NOMO-1 treated with dmso at 0.1 percent for 144 hours (cell line): ENCODE measurements around the gene NOL7.

Source experiments
- DNase-seq: peaks from one replicate; lab custom pipeline; 2025; ENCODE audit not compliant: unreplicated experiment; lab: John Stamatoyannopoulos, UW

NOL7 gene

GRCh38 chr6:13649393-13649792 is 34.3 kb downstream of the NOL7 start:
- no peak for DNase-seq

DNA sequence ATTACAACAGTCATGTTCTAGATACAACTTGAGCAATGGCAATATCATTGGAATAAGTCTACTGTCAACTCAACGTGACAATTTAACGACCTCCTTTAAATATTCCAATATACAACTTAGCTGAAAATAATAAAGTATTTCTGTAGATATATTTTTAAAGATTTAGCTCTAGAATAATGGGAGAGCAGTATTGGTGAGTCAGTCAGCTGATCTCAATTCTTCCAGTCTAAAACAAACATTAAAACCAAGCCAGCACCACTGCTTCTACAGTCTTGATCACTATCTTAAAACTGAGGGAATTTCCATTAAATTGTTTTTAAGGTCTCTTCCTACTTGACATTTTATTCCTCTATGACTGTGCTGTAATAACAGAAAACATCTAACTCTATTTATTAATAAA is 38.2 kb downstream of the NOL7 start:
- no peak for DNase-seq

- DNase-seq: no peak
Measured at GRCh38 chr6:13654496-13654895, 39.4 kb downstream of the NOL7 start.

- DNase-seq: no peak
Measured at GRCh38 chr6:13655700-13656099, 40.6 kb downstream of the NOL7 start.

GRCh38 chr6:13660273-13660672 is 45.1 kb downstream of the NOL7 start:
- DNase-seq: no peak

GRCh38 chr6:13660893-13661292 is 45.8 kb downstream of the NOL7 start:
- no peak for DNase-seq

DNA sequence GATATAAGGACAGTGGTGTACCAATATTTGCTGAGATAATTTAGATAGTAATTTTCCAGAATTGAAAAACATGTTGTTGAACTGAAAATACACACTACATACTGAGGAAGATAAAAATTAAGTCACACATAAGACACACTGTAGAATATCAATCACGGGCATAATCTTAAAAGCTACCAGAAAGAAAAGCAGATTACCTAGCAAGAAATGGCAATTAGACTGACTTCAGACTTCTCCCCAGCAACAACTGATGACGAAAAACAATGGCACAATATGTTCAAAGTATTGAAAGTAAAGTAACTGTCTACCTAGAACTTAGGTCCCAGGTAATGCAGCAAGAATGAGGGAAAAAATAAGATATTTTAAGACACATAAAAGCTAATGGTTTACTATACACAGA is 46.5 kb downstream of the NOL7 start:
- DNase-seq: no peak

- no peak for DNase-seq
Measured at GRCh38 chr6:13662651-13663334, 47.7 kb downstream of the NOL7 start.

GRCh38 chr6:13663986-13664385 is 48.9 kb downstream of the NOL7 start:
- no peak for DNase-seq

- no peak for DNase-seq
Measured at GRCh38 chr6:13664703-13665352, 49.7 kb downstream of the NOL7 start.

- no peak for DNase-seq
Measured at GRCh38 chr6:13666194-13667105, 51.3 kb downstream of the NOL7 start.

GRCh38 chr6:13667655-13668054 is 52.5 kb downstream of the NOL7 start:
- DNase-seq: no peak

DNA sequence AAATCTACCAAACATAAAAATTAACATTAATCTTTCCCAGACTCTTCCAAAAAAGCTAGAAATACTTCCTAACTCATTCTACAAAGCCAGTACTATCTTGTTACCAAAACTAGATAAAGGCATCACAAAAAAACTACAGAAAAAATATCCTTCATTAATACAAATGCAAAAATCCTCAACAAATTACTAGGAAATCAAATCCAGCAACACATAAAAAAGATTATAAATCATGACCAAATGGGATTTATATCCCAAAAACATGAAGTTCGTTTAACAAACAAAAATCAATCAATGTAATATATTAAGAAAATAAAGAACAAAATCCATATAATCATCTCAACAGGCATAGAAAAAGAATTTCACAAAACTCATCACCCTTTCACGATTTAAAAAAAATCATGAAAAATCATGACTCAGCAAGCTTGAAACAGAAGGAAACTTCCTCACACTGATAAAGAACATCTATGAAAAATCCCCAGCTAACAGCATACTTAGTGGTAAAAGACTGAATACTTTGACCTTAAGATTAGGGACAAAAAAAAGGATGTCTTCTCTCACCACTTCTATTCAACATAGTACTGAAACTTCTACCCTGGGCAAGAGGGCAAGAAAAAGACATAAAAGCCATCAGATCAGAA is 53.3 kb downstream of the NOL7 start:
- DNase-seq: no peak

DNA sequence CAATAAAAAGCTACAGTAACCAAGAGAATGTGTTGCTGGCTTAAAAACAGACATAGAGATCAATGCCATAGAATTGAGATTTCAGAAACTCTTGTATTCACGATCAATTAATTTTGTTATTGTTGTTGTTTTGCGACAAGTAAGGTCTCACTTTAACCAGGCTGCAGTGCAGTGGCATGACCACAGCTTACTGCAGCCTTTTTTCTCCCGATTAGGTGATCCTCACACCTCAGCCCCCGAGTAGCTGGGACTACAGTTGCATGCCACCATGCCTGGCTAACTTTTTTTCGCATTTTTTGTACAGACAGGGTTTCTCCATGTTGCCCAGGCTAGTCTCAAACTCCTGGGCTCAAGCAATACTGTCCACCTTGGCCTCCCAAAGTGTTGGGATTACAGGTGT is 54.3 kb downstream of the NOL7 start:
- DNase-seq: no peak
